Measurements from ENCODE around the gene CNOT8. TPM values are rescaled to one million over a fixed set of nuclear protein-coding genes. Genes with fewer than 3 reads are reported as not detected.

CNOT8 gene
- total RNA-seq, 1 experiment from 2014 or later, result 45.6 TPM

DNA sequence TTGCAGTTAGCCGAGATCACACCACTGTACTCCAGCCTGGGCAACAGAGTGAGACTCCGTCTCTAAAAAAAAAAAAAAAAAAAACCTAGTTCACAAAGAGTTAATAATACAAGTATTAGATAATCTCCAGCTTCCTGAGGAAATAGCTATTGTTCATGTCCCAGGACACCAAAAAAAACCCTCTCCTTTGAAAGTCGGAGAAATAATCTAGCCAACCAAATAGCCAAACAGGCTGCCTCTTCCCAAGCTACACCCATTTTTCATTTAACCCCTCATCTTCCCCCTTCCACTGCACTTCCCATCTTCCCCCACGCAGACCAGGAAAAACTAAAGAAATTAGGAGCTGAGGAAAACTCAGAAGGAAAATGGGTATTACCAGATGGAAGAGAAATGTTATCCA, 23.6 kb downstream of the CNOT8 start:
- Histone ChIP-seq H4K20me1 (ENCODE audit: control insufficient read depth, insufficient read depth, insufficient read length) (no peaks in the 10 kb centered on the region), H2AFZ (ENCODE audit: low read length) (no peak overlapping the region), H3K56ac (ENCODE audit: insufficient read length, low read depth, low read length) (no peak overlapping the region), H2BK12ac (ENCODE audit: insufficient read length, low read depth, low read length) (no peak overlapping the region), H2BK5ac (ENCODE audit: insufficient read length, low read length) (no peak overlapping the region), H3K9me3 (ENCODE audit: control insufficient read depth, low read depth, low read length) (peaks cover 17% of the 10 kb centered on the region), H3K23me2 (ENCODE audit: insufficient read length, low read depth, low read length, poor library complexity, severe bottlenecking) (no peaks in the 10 kb centered on the region), H3K27me3 (ENCODE audit: insufficient read depth, low read length) (no peaks in the 10 kb centered on the region), H4K5ac (ENCODE audit: insufficient read length, low read depth, low read length) (no peak overlapping the region), H3K14ac (ENCODE audit: insufficient read depth, low read length) (no peak overlapping the region), H4K8ac (replicated peaks; ENCODE audit: insufficient read length, low read depth, low read length) (no peak overlapping the region), H3K27ac (ENCODE audit: insufficient read length, low read depth, low read length) (no peak overlapping the region), H3K18ac (ENCODE audit: insufficient read length, low read depth, low read length) (no peak overlapping the region), H3K79me1 (ENCODE audit: insufficient read depth, low read depth, low read length, poor library complexity, severe bottlenecking) (no peaks in the 10 kb centered on the region), H3K9ac (ENCODE audit: extremely low read depth, insufficient read length, low read length) (no peak overlapping the region), H3K4me2 (ENCODE audit: insufficient read depth, insufficient read length, low read length) (no peak overlapping the region), H4K91ac (ENCODE audit: insufficient read length, low read depth, low read length) (no peak overlapping the region), H3K79me2 (ENCODE audit: insufficient read depth, low read length) (no peaks in the 10 kb centered on the region), H2BK20ac (ENCODE audit: low read depth, low read length, poor library complexity, severe bottlenecking) (no peak overlapping the region), H2BK15ac (ENCODE audit: low read depth, low read length) (no peak overlapping the region), H3K4me1 (ENCODE audit: insufficient read depth, low read length) (peaks cover 2% of the 10 kb centered on the region; the same call in 1 of the 2 replicates), H2AK5ac (ENCODE audit: insufficient read length, low read length) (no peak overlapping the region), H3T11ph (ENCODE audit: low read length) (no peak overlapping the region), H3K4ac (ENCODE audit: low read depth, low read length) (no peak overlapping the region), H2BK120ac (ENCODE audit: low read depth, low read length, poor library complexity, severe bottlenecking) (no peak overlapping the region), H3K23ac (ENCODE audit: insufficient read length, low read depth, low read length) (no peak overlapping the region)
- no peak for DNase-seq
- no peak overlapping the region for H3K27ac Mint-ChIP-seq
- peaks cover 43 to 81% (median 55%) of the 10 kb centered on the region in 3 experiments for H3K36me3 Mint-ChIP-seq (ENCODE audit: insufficient read depth in 1 of 3, low read depth in 3 of 3)
- peaks cover 28 to 31% of the 10 kb centered on the region in 2 experiments for H3K9me3 Mint-ChIP-seq
- no CpG with 5 or more reads among the region's 4 CpGs for WGBS (ENCODE audit: extremely low coverage, insufficient read length, low lambda C conversion rate)
- peaks cover 2% of the 10 kb centered on the region; the same call in 1 of the 2 replicates for H3K27me3 Mint-ChIP-seq (ENCODE audit: low read depth)
- TF ChIP-seq, protein P1, sequence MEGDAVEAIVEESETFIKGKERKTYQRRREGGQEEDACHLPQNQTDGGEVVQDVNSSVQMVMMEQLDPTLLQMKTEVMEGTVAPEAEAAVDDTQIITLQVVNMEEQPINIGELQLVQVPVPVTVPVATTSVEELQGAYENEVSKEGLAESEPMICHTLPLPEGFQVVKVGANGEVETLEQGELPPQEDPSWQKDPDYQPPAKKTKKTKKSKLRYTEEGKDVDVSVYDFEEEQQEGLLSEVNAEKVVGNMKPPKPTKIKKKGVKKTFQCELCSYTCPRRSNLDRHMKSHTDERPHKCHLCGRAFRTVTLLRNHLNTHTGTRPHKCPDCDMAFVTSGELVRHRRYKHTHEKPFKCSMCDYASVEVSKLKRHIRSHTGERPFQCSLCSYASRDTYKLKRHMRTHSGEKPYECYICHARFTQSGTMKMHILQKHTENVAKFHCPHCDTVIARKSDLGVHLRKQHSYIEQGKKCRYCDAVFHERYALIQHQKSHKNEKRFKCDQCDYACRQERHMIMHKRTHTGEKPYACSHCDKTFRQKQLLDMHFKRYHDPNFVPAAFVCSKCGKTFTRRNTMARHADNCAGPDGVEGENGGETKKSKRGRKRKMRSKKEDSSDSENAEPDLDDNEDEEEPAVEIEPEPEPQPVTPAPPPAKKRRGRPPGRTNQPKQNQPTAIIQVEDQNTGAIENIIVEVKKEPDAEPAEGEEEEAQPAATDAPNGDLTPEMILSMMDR (conservative IDR thresholded peaks at IDR 0.05), result no peak
- H3K4me3 Mint-ChIP-seq, result no peak overlapping the region
- peaks cover 7 to 8% of the 10 kb centered on the region in 2 experiments for H3K4me1 Mint-ChIP-seq
